IPS-18a (cell line): ENCODE measurements around the gene OSBP2.
"Not testable (repeated sequence)": the region's sequence is repeated elsewhere in the genome, so short reads cannot be mapped to it uniquely, and the experiment has no call there.

Experiments used
- H3K27ac ChIP-seq: one replicate; pipeline ENCODE4 v1.5.1; 2013; ENCODE audit warnings: low read length
- H3K27me3 ChIP-seq: one replicate; pipeline ENCODE4 v1.6.1; 2013; ENCODE audit warnings: mild to moderate bottlenecking, low read length; ENCODE audit not compliant: control insufficient read depth, insufficient read depth
- H3K36me3 ChIP-seq: one replicate; pipeline ENCODE4 v1.6.1; 2013; ENCODE audit warnings: low read depth, low read length; ENCODE audit not compliant: control insufficient read depth
- H3K4me1 ChIP-seq: one replicate; pipeline ENCODE4 v1.6.1; 2013; ENCODE audit warnings: low read depth, low read length; ENCODE audit not compliant: control insufficient read depth
- H3K4me3 ChIP-seq: one replicate; pipeline ENCODE4 v1.5.1; 2013; ENCODE audit warnings: low read length
- H3K9ac ChIP-seq: one replicate; pipeline ENCODE4 v1.6.1; 2013; ENCODE audit warnings: mild to moderate bottlenecking, low read length, moderate library complexity
- H3K9me3 ChIP-seq: one replicate; pipeline ENCODE4 v1.6.1; 2013; ENCODE audit warnings: low read depth, low read length; ENCODE audit not compliant: control insufficient read depth

OSBP2 gene

GRCh38 chr22:30664798-30665197 is 29.9 kb upstream of the OSBP2 start:
- H3K4me1 ChIP-seq: peaks cover 11% of the 10 kb centered on the region
- H3K9me3 ChIP-seq: no peaks in the 10 kb centered on the region
- H3K27me3 ChIP-seq: peaks cover 27% of the 10 kb centered on the region
- H3K27ac ChIP-seq: no peak overlapping the region
- H3K36me3 ChIP-seq: no peaks in the 10 kb centered on the region
- H3K9ac ChIP-seq: no peak overlapping the region
- H3K4me3 ChIP-seq: no peak overlapping the region

- H3K9me3 ChIP-seq: no peaks in the 10 kb centered on the region
- H3K4me3 ChIP-seq: no peak overlapping the region
- no peaks in the 10 kb centered on the region for H3K36me3 ChIP-seq
- H3K27me3 ChIP-seq: peaks cover 27% of the 10 kb centered on the region
- no peak overlapping the region for H3K27ac ChIP-seq
- H3K9ac ChIP-seq: no peak overlapping the region
- H3K4me1 ChIP-seq: peaks cover 11% of the 10 kb centered on the region
Measured at GRCh38 chr22:30665266-30665665, 29.4 kb upstream of the OSBP2 start.

- Histone ChIP-seq H3K27ac (no peak overlapping the region), H3K4me1 (peaks cover 11% of the 10 kb centered on the region), H3K36me3 (no peaks in the 10 kb centered on the region), H3K9ac (no peak overlapping the region), H3K27me3 (peaks cover 27% of the 10 kb centered on the region), H3K9me3 (no peaks in the 10 kb centered on the region), H3K4me3 (no peak overlapping the region)
Measured at GRCh38 chr22:30665786-30666185, 28.9 kb upstream of the OSBP2 start.

- no peak overlapping the region for H3K27ac ChIP-seq
Measured at GRCh38 chr22:30667107-30667493, 27.6 kb upstream of the OSBP2 start.

GRCh38 chr22:30667494-30668385 is 26.9 kb upstream of the OSBP2 start, which contains the start of gene DUSP18:
Gene DUSP18 (minus strand): TSS chr22:30667875. CDS start chr22:30664003, 3,872 bp downstream.
- peak within 1 kb of the TSS; percentile 58 for H3K9ac ChIP-seq
- H3K27ac ChIP-seq: no peak within 1 kb of the TSS
- H3K36me3 ChIP-seq: no peaks in the 10 kb centered on the region
- peak within 1 kb of the TSS; percentile 81 for H3K4me3 ChIP-seq
- H3K9me3 ChIP-seq: no peaks in the 10 kb centered on the region
- H3K27me3 ChIP-seq: peaks cover 27% of the 10 kb centered on the region
- H3K4me1 ChIP-seq: peaks cover 11% of the 10 kb centered on the region

More at GRCh38 chr22:30667107-30667493, 27.6 kb upstream of the OSBP2 start:
- peak overlapping the region; percentile 81 for H3K4me3 ChIP-seq
- H3K27me3 ChIP-seq: peaks cover 27% of the 10 kb centered on the region
- no peaks in the 10 kb centered on the region for H3K36me3 ChIP-seq
- H3K4me1 ChIP-seq: peaks cover 11% of the 10 kb centered on the region
- H3K9ac ChIP-seq: peak overlapping the region; percentile 29
- no peaks in the 10 kb centered on the region for H3K9me3 ChIP-seq

GRCh38 chr22:30668386-30668710 is 26.3 kb upstream of the OSBP2 start:
- H3K36me3 ChIP-seq: no peaks in the 10 kb centered on the region
- H3K27me3 ChIP-seq: peaks cover 27% of the 10 kb centered on the region
- H3K9ac ChIP-seq: peak overlapping the region; percentile 58
- H3K4me1 ChIP-seq: peaks cover 11% of the 10 kb centered on the region
- H3K27ac ChIP-seq: no peak overlapping the region
- no peaks in the 10 kb centered on the region for H3K9me3 ChIP-seq
- peak overlapping the region; percentile 81 for H3K4me3 ChIP-seq

GRCh38 chr22:30671071-30671470 is 23.6 kb upstream of the OSBP2 start:
- H3K9ac ChIP-seq: no peak overlapping the region
- peaks cover 21% of the 10 kb centered on the region for H3K27me3 ChIP-seq
- peaks cover 11% of the 10 kb centered on the region for H3K4me1 ChIP-seq
- H3K9me3 ChIP-seq: no peaks in the 10 kb centered on the region
- no peak overlapping the region for H3K27ac ChIP-seq
- no peaks in the 10 kb centered on the region for H3K36me3 ChIP-seq
- H3K4me3 ChIP-seq: no peak overlapping the region

- no peaks in the 10 kb centered on the region for H3K9me3 ChIP-seq
- no peaks in the 10 kb centered on the region for H3K36me3 ChIP-seq
- H3K4me3 ChIP-seq: no peak overlapping the region
- H3K4me1 ChIP-seq: peaks cover 4% of the 10 kb centered on the region
- H3K27me3 ChIP-seq: peaks cover 12% of the 10 kb centered on the region
- H3K9ac ChIP-seq: no peak overlapping the region
- no peak overlapping the region for H3K27ac ChIP-seq
Measured at GRCh38 chr22:30673136-30673535, 21.5 kb upstream of the OSBP2 start.

- Histone ChIP-seq H3K9me3 (no peaks in the 10 kb centered on the region), H3K4me1 (peaks cover 6% of the 10 kb centered on the region), H3K27me3 (no peaks in the 10 kb centered on the region), H3K36me3 (no peaks in the 10 kb centered on the region), H3K9ac (no peak overlapping the region), H3K4me3 (no peak overlapping the region), H3K27ac (no peak overlapping the region)
Measured at GRCh38 chr22:30674482-30674881, 20.2 kb upstream of the OSBP2 start.

GRCh38 chr22:30675436-30675835 is 19.2 kb upstream of the OSBP2 start:
- H3K4me3 ChIP-seq: no peak overlapping the region
- H3K9ac ChIP-seq: no peak overlapping the region
- H3K27ac ChIP-seq: no peak overlapping the region
- H3K4me1 ChIP-seq: peaks cover 6% of the 10 kb centered on the region
- H3K27me3 ChIP-seq: no peaks in the 10 kb centered on the region
- H3K36me3 ChIP-seq: no peaks in the 10 kb centered on the region
- H3K9me3 ChIP-seq: no peaks in the 10 kb centered on the region

- not testable (repeated sequence) for H3K9me3 ChIP-seq, H3K36me3 ChIP-seq, H3K27ac ChIP-seq, H3K27me3 ChIP-seq, H3K4me1 ChIP-seq, H3K9ac ChIP-seq, H3K4me3 ChIP-seq
Measured at GRCh38 chr22:30676565-30676964, 18.1 kb upstream of the OSBP2 start.
